K562 (cell line): ENCODE results near the gene HPCAL1. TPM values are rescaled to one million over a fixed set of nuclear protein-coding genes. Genes with fewer than 3 reads are reported as not detected.

Experiments used
- AFF4 ChIP-seq: sonication (generic); formaldehyde crosslinking; IDR thresholded peaks from 2 replicates; pipeline ENCODE4 v1.8.0; 2023; ENCODE audit warnings: mild to moderate bottlenecking, missing genetic modification reagents
- ARID1B ChIP-seq: fragments of 450-650 bp; IDR thresholded peaks from 2 replicates; pipeline ENCODE4 v1.6.1; 2016; ENCODE audit warnings: antibody characterized with exemption, mild to moderate bottlenecking, inconsistent platforms
- CBX5 ChIP-seq: IDR thresholded peaks from 2 replicates; pipeline ENCODE4 v1.6.1; 2014; ENCODE audit warnings: low read depth, borderline replicate concordance
- CHD2 ChIP-seq: IDR thresholded peaks from 2 replicates; pipeline ENCODE4 v1.6.1; 2011; ENCODE audit warnings: low read depth, low read length
- CREBBP ChIP-seq: IDR thresholded peaks from one replicate; pipeline ENCODE4 v1.6.1; 2012; ENCODE audit warnings: low read depth, mild to moderate bottlenecking, control low read depth, inconsistent platforms, low read length
- ETV6 ChIP-seq, 3 experiments: fragments of 150-350 bp in 1 of 3; sonication (generic) in 1 of 3; formaldehyde crosslinking in 1 of 3; IDR thresholded peaks; 2 replicates each; pipeline versions ENCODE4 v1.6.1 to v1.8.0; 2014 to 2022; ENCODE audit warnings: borderline replicate concordance in 2 of 3, low read depth in 2 of 3, antibody characterized with exemption in 1 of 3, low read length in 1 of 3, mild to moderate bottlenecking in 1 of 3, missing genetic modification reagents in 1 of 3
- HDAC1 ChIP-seq, 2 experiments: fragments of 450-650 bp; IDR thresholded peaks; 2 replicates each; pipeline ENCODE4 v1.6.1; 2016 to 2017; ENCODE audit warnings: inconsistent platforms in 1 of 2, mild to moderate bottlenecking in 1 of 2, moderate library complexity in 1 of 2
- HDGF ChIP-seq: fragments of 450-650 bp; IDR thresholded peaks from 2 replicates; pipeline ENCODE4 v1.6.1; 2016
- HMGN3 ChIP-seq: IDR thresholded peaks from 2 replicates; pipeline ENCODE4 v1.6.1; 2011; ENCODE audit warnings: borderline replicate concordance, low read depth, mild to moderate bottlenecking, mixed read lengths, low read length; ENCODE audit not compliant: insufficient read length; ENCODE audit errors: extremely low read depth
- MAFG ChIP-seq: fragments of 450-650 bp; conservative IDR thresholded peaks from 2 replicates; pipeline ENCODE4 v1.6.1; 2016; ENCODE audit warnings: missing genetic modification characterization, missing compliant biosample characterization
- NCOA6 ChIP-seq: fragments of 450-650 bp; IDR thresholded peaks from 2 replicates; pipeline ENCODE4 v1.6.1; 2017; ENCODE audit warnings: mild to moderate bottlenecking
- RAD51 ChIP-seq: fragments of 450-650 bp; IDR thresholded peaks from 2 replicates; pipeline ENCODE4 v1.7.1; 2016; ENCODE audit warnings: low read depth, mild to moderate bottlenecking, borderline replicate concordance
- SMARCA5 ChIP-seq: fragments of 450-650 bp; IDR thresholded peaks from 2 replicates; pipeline ENCODE4 v1.6.1; 2016
- SNIP1 ChIP-seq: fragments of 450-650 bp; IDR thresholded peaks from 2 replicates; pipeline ENCODE4 v1.7.1; 2017; ENCODE audit warnings: low read depth, mild to moderate bottlenecking
- THRA ChIP-seq: fragments of 450-650 bp; IDR thresholded peaks from 2 replicates; pipeline ENCODE4 v1.6.1; 2017; ENCODE audit warnings: mild to moderate bottlenecking, moderate library complexity
- ZNF253 ChIP-seq: fragments of 250-450 bp; sonication (Bioruptor Pico); conservative IDR thresholded peaks from 2 replicates; pipeline ENCODE4 v1.6.1; 2021; ENCODE audit warnings: mild to moderate bottlenecking
- ZSCAN29 ChIP-seq: fragments of 450-650 bp; IDR thresholded peaks from 2 replicates; pipeline ENCODE4 v1.6.1; 2017
- polyA plus RNA-seq, 8 experiments: library from polyadenylated mRNA; depleted of rRNA in 4 of 8; stranded (reverse) in 5 of 8; unstranded in 3 of 8; fragments of >200 nt; fragmentation: Nextera tagmentation in 2 of 8; fragmentation: Illumina TruSeq in 1 of 8; extraction: Ambion mirVana in 2 of 8; extraction: Trizol in 1 of 8; gene quantifications; 2 replicates each; pipeline versions ENCODE4 v1.2.1 to v1.2.3, GENCODE V29; 2011 to 2014; ENCODE audit warnings: inconsistent platforms in 1 of 8, missing spikeins in 1 of 8
- total RNA-seq, 7 experiments: library from RNA; depleted of rRNA in 6 of 7; stranded (reverse); fragments of >200 nt in 6 of 7; fragmentation: Illumina TruSeq in 2 of 7; extraction: Trizol in 2 of 7; gene quantifications; 2 replicates each; pipeline versions ENCODE4 v1.2.1 to v1.2.3, GENCODE V29; 2011 to 2021; ENCODE audit warnings: low replicate concordance in 1 of 7
- TF ChIP-seq, protein P1 (sequence below): fragments of 450-650 bp; formaldehyde crosslinking; IDR thresholded peaks from 2 replicates; pipeline ENCODE4 v1.4.0; 2022; ENCODE audit warnings: missing genetic modification characterization
- TF ChIP-seq, protein P2 (sequence below): IDR thresholded peaks from 2 replicates; pipeline ENCODE4 v1.6.1; 2011; ENCODE audit not compliant: insufficient read length; ENCODE audit errors: extremely low read depth
- TF ChIP-seq, protein P3 (sequence below): fragments of 250-450 bp; sonication (Bioruptor Pico); IDR thresholded peaks from 2 replicates; pipeline ENCODE4 v1.8.0; 2022; ENCODE audit warnings: inconsistent platforms

Gene HPCAL1
- total and polyA plus RNA-seq, 9 of the 15 experiments (the other 6 are each of a cell fraction or from before 2014, with no cell fraction given): 2.7 to 65.5 (median 23.9) TPM

DNA sequence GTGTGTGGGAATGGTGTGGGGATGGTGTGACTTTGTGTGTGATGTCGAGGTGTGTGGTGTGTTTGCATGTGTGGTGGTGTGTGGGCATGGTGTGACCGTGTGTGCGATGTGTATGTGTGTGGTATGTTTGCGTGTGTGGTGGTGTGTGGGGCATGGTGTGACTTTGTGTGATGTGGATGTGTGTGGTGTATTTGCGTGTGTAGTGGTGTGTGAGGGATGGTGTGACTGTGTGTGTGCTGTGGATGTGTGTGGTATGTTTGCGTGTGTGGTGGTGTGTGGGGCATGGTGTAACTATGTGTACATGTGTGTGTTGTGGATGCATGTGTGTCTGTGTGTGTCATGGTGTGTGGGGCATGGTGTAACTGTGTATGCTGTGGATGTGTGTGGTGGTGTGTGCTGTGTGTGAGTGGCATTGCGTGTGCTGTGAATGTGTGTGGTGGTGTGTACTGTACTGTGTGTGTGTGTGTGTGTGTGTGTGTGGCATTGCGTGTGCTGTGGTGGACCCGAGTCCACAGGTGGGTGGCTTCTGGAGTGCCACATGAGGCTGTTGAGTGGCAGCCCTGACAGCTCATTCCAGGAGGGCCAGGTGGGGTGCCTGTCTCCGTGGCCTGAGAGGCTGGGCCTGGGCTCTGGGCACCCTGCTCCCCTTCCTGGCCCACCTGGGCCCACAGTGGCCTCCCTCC lies 130.7 kb downstream of the HPCAL1 start (continued):
- no peak for TF ChIP-seq AFF4 (CRISPR knock-in tag)
- TF ChIP-seq SNIP1: no peak
- TF ChIP-seq, protein P1, sequence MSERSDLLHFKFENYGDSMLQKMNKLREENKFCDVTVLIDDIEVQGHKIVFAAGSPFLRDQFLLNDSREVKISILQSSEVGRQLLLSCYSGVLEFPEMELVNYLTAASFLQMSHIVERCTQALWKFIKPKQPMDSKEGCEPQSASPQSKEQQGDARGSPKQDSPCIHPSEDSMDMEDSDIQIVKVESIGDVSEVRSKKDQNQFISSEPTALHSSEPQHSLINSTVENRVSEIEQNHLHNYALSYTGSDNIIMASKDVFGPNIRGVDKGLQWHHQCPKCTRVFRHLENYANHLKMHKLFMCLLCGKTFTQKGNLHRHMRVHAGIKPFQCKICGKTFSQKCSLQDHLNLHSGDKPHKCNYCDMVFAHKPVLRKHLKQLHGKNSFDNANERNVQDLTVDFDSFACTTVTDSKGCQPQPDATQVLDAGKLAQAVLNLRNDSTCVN (CRISPR knock-in tag): 0 out of 2 replicates have a peak, but pooled peaks have one; percentile 15
- TF ChIP-seq, protein P2, sequence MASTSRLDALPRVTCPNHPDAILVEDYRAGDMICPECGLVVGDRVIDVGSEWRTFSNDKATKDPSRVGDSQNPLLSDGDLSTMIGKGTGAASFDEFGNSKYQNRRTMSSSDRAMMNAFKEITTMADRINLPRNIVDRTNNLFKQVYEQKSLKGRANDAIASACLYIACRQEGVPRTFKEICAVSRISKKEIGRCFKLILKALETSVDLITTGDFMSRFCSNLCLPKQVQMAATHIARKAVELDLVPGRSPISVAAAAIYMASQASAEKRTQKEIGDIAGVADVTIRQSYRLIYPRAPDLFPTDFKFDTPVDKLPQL: no peak
- TF ChIP-seq ARID1B: no peak
- TF ChIP-seq THRA: no peak
- no peak for TF ChIP-seq ZSCAN29
- peak in 1 of 2 experiments; percentile 48; a peak in 2 of 4 replicates for TF ChIP-seq HDAC1 (IDR thresholded peaks at IDR 0.05)
- no peak for TF ChIP-seq ETV6 (IDR thresholded peaks at IDR 0.05; ENCODE audit: borderline replicate concordance in 1 of 2, low read depth in 2 of 2, low read length in 1 of 2)
- 0 out of 2 replicates have a peak, but pooled peaks have one; percentile 45 for TF ChIP-seq ETV6 (CRISPR knock-in tag; IDR thresholded peaks at IDR 0.05; ENCODE audit: borderline replicate concordance)
- TF ChIP-seq NCOA6: no peak
- no peak for TF ChIP-seq CREBBP
- TF ChIP-seq SMARCA5: 0 out of 2 replicates have a peak, but pooled peaks have one; percentile 37
- no peak for TF ChIP-seq ZNF253 (CRISPR knock-in tag)
- no peak for TF ChIP-seq MAFG
- TF ChIP-seq, protein P3, sequence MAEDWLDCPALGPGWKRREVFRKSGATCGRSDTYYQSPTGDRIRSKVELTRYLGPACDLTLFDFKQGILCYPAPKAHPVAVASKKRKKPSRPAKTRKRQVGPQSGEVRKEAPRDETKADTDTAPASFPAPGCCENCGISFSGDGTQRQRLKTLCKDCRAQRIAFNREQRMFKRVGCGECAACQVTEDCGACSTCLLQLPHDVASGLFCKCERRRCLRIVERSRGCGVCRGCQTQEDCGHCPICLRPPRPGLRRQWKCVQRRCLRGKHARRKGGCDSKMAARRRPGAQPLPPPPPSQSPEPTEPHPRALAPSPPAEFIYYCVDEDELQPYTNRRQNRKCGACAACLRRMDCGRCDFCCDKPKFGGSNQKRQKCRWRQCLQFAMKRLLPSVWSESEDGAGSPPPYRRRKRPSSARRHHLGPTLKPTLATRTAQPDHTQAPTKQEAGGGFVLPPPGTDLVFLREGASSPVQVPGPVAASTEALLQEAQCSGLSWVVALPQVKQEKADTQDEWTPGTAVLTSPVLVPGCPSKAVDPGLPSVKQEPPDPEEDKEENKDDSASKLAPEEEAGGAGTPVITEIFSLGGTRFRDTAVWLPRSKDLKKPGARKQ: no peak
- TF ChIP-seq CBX5: no peak
- TF ChIP-seq RAD51: no peak
- TF ChIP-seq HDGF: 0 out of 2 replicates have a peak, but pooled peaks have one; percentile 50
- TF ChIP-seq HMGN3: no peak
- TF ChIP-seq CHD2: no peak
